Upper lobe of left lung (tissue), 4 donors: Measurements from ENCODE around the gene PRKCE.

Experiments used
- EP300 ChIP-seq, 4 donors: sonication (generic); formaldehyde crosslinking; IDR thresholded peaks; one replicate each; pipeline ENCODE4 v1.5.1; 2017; ENCODE audit warnings: antibody characterized with exemption in 4 of 4, control low read depth in 2 of 4
- POLR2A ChIP-seq, 4 donors: fragments of 450-650 bp; IDR thresholded peaks; one replicate each; pipeline ENCODE4 v1.5.1; 2016 to 2017; ENCODE audit warnings: antibody characterized with exemption in 4 of 4, mild to moderate bottlenecking in 2 of 4
- POLR2AphosphoS5 ChIP-seq, 2 donors: sonication (generic); formaldehyde crosslinking; IDR thresholded peaks; one replicate each; pipeline ENCODE4 v1.5.1; 2017; ENCODE audit warnings: antibody characterized with exemption in 2 of 2
- TF ChIP-seq, protein P1 (sequence below), 6 experiments: fragments of 450-650 bp in 4 of 6; fragments of 200-600 bp in 2 of 6; sonication (generic) in 2 of 6; IDR thresholded peaks; one replicate each; pipeline ENCODE4 v1.5.1; 2016 to 2019; ENCODE audit warnings: antibody characterized with exemption in 6 of 6

DNA sequence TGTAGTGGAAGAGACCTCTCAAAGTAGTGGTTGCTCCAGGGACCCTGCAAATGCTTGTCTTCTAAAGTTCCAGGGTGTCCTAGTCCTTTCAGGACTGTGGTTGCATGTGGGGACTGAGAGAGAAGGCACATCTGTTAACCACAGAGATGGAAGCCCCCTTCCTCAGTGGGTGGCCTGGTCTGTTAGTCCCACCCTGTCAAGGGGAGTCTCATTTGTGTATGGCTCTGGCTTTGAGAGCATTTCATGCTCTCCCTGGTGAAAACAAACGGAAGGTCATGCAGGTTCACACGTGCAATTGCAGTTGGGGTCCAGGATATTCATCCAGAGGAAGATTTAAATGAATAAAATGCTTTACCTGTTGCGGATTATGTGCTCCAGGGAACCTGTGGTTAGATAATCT is 219.6 kb downstream of the PRKCE start:
- TF ChIP-seq POLR2A (IDR thresholded peaks at IDR 0.05) = no peak
- TF ChIP-seq, protein P1, sequence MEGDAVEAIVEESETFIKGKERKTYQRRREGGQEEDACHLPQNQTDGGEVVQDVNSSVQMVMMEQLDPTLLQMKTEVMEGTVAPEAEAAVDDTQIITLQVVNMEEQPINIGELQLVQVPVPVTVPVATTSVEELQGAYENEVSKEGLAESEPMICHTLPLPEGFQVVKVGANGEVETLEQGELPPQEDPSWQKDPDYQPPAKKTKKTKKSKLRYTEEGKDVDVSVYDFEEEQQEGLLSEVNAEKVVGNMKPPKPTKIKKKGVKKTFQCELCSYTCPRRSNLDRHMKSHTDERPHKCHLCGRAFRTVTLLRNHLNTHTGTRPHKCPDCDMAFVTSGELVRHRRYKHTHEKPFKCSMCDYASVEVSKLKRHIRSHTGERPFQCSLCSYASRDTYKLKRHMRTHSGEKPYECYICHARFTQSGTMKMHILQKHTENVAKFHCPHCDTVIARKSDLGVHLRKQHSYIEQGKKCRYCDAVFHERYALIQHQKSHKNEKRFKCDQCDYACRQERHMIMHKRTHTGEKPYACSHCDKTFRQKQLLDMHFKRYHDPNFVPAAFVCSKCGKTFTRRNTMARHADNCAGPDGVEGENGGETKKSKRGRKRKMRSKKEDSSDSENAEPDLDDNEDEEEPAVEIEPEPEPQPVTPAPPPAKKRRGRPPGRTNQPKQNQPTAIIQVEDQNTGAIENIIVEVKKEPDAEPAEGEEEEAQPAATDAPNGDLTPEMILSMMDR (IDR thresholded peaks at IDR 0.05) = no peak
- no peak for TF ChIP-seq POLR2AphosphoS5 (IDR thresholded peaks at IDR 0.05)
- TF ChIP-seq EP300 (IDR thresholded peaks at IDR 0.05) = no peak
